ENCODE results near the gene CPLX1.

- TF ChIP-seq CTCF (IDR thresholded peaks at IDR 0.05) = no peak
- no peak for TF ChIP-seq POLR2A (IDR thresholded peaks at IDR 0.05)
These were observed 18.1 kb downstream of the CPLX1 start for GRCh38 chr4:807792-808191.
